GM23248 (cell line): ENCODE results near the gene KDM6B. TPM values are rescaled to one million over a fixed set of nuclear protein-coding genes. Genes with fewer than 3 reads are reported as not detected.
A peak's percentile ranks its signal among the peaks of the same experiment; 100 is the strongest.

ENCODE experiments used
- DNase-seq: peaks from one replicate; pipeline ENCODE4 v3.0.0-alpha.2; 2015
- H2AFZ ChIP-seq: fragments of 200-600 bp; sonication (generic); 2 replicates; pipeline ENCODE4 v1.6.1; 2016; ENCODE audit warnings: antibody characterized with exemption
- H3F3A ChIP-seq: fragments of 200-600 bp; sonication (generic); 2 replicates; pipeline ENCODE4 v1.6.1; 2016; ENCODE audit warnings: mild to moderate bottlenecking, antibody characterized with exemption, mixed run types; ENCODE audit not compliant: insufficient read depth
- H3K27ac ChIP-seq: fragments of 200-600 bp; sonication (generic); 2 replicates; pipeline ENCODE4 v1.5.1; 2016; ENCODE audit warnings: mild to moderate bottlenecking
- H3K27me3 ChIP-seq: fragments of 200-600 bp; sonication (generic); replicated peaks from 2 replicates; pipeline ENCODE4 v1.6.1; 2016; ENCODE audit warnings: mild to moderate bottlenecking; ENCODE audit not compliant: insufficient read depth
- H3K36me3 ChIP-seq: fragments of 200-600 bp; sonication (generic); 2 replicates; pipeline ENCODE4 v1.6.1; 2016; ENCODE audit warnings: low read depth, mild to moderate bottlenecking
- H3K4me1 ChIP-seq: fragments of 200-600 bp; sonication (generic); 2 replicates; pipeline ENCODE4 v1.6.1; 2016; ENCODE audit warnings: mild to moderate bottlenecking; ENCODE audit not compliant: insufficient read depth
- H3K4me2 ChIP-seq: fragments of 200-600 bp; sonication (generic); one replicate; pipeline ENCODE4 v1.6.1; 2016; ENCODE audit warnings: mild to moderate bottlenecking; ENCODE audit not compliant: unreplicated experiment
- H3K4me3 ChIP-seq: fragments of 200-600 bp; sonication (generic); 2 replicates; pipeline ENCODE4 v1.5.1; 2016; ENCODE audit warnings: mild to moderate bottlenecking
- H3K79me2 ChIP-seq: fragments of 200-600 bp; sonication (generic); 2 replicates; pipeline ENCODE4 v1.6.1; 2016; ENCODE audit warnings: mild to moderate bottlenecking; ENCODE audit not compliant: insufficient read depth
- H3K9ac ChIP-seq: fragments of 200-600 bp; sonication (generic); 2 replicates; pipeline ENCODE4 v1.6.1; 2016; ENCODE audit warnings: mild to moderate bottlenecking
- H3K9me2 ChIP-seq: fragments of 200-600 bp; sonication (generic); 2 replicates; pipeline ENCODE4 v1.6.1; 2016; ENCODE audit warnings: mixed run types, mild to moderate bottlenecking, moderate library complexity; ENCODE audit not compliant: insufficient read depth
- H3K9me3 ChIP-seq: fragments of 200-600 bp; sonication (generic); one replicate; pipeline ENCODE4 v1.6.1; 2017; ENCODE audit warnings: low read depth
- H4K20me1 ChIP-seq: fragments of 200-600 bp; sonication (generic); 2 replicates; pipeline ENCODE4 v1.6.0; 2016; ENCODE audit not compliant: insufficient read depth
- EZH2 ChIP-seq: fragments of 200-600 bp; sonication (generic); IDR thresholded peaks from 2 replicates; pipeline ENCODE4 v1.6.1; 2018; ENCODE audit warnings: antibody characterized with exemption, mild to moderate bottlenecking; ENCODE audit not compliant: insufficient read depth, poor library complexity, severe bottlenecking
- EZH2phosphoT487 ChIP-seq: fragments of 200-600 bp; sonication (generic); IDR thresholded peaks from 2 replicates; pipeline ENCODE4 v1.6.1; 2018; ENCODE audit warnings: antibody characterized with exemption, moderate library complexity, mild to moderate bottlenecking, low read depth; ENCODE audit not compliant: insufficient read depth
- WGBS, 2 experiments: methylation state at CpG; one replicate each; pipeline ENCODE4 v1.1.6; 2015 to 2017; ENCODE audit warnings: low lambda C conversion rate in 2 of 2, low coverage in 1 of 2; ENCODE audit errors: missing lambda C conversion rate in 2 of 2; 5-methylcytosine and 5-hydroxymethylcytosine counted together
- in situ Hi-C: fragments of 300-500 bp; cut with MboI; formaldehyde crosslinking; loops from 2 replicates; pipeline ENCODE4 v1.15.0; 2020
- polyA plus RNA-seq: library from polyadenylated mRNA; unstranded; fragments of >200 nt; fragmentation: Nextera tagmentation; extraction: Ambion mirVana; gene quantifications from 2 replicates; pipeline ENCODE4 v1.2.1, GENCODE V29; 2016
- total RNA-seq: library from RNA; depleted of rRNA; stranded (reverse); fragments of >200 nt; shearing (Covaris generic); gene quantifications from 2 replicates; pipeline ENCODE4 v1.2.3, GENCODE V29; 2014

Gene KDM6B
- total and polyA plus RNA-seq, 2 experiments from 2014 or later = 1.3 to 2.3 TPM

DNA sequence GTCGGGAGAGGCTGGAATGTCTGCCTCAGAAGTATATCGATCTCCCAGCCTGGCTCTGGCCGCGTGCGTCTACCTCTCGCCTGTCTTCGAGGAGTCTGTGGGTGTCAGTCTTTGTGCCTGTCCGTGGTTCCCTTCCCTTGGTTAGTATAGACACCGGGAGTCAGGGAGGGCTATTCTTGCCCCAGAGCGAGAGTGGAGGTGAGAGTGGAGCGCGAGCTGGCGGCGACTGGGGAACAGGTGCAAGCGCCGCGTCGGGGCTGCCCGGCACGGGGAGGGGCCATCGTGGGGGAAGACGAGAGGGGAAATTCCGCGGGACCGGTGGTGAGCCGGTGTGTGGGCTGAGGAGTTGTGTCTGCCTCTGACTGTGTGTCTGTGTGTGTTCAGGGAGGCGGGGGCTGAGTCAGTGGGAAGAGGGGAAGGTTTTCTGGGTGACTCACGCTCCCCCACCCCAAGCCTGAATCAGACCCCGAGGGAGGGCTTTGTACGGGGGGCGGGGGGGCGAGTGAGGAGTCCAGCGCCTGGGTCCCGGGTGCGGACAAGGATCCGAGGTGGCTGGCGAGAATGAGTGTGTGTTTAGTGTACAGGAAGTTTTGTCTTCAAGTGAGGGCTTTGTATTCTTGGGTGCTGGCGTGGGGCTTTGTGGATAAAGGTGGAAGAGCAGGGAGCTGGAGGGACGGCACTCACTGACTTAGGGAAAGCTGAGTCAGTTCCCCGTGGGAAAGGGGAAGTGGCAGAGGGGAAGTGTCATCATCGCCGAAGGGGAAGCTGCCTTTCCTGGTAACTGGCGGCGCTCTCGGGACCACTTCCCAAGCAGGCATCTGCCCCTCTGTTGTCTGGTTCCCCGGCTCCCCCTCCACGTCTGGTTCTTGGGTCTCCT, 8.6 kb downstream of the KDM6B start:
- H2AFZ ChIP-seq = peak overlapping the region; percentile 71
- peak overlapping the region; percentile 79 for H3K4me3 ChIP-seq
- H3K9ac ChIP-seq = peak overlapping the region; percentile 97
- peaks cover 20% of the 10 kb centered on the region for H3F3A ChIP-seq
- WGBS, 2 experiments = 1 to 2% methylated on average over 31 to 46 of the region's 47 CpGs
- peak overlapping the region; percentile 100 for H3K4me2 ChIP-seq
- in situ Hi-C loops = no loop called here
- TF ChIP-seq EZH2 (no peak), EZH2phosphoT487 (no peak)
- DNase-seq = peak; percentile 97
- no peaks in the 10 kb centered on the region for H3K27me3 ChIP-seq
- peak overlapping the region; percentile 99 for H3K27ac ChIP-seq
- no peaks in the 10 kb centered on the region for H3K9me3 ChIP-seq
- H3K9me2 ChIP-seq = no peaks in the 10 kb centered on the region
- H3K4me1 ChIP-seq = peaks cover 12% of the 10 kb centered on the region
- H4K20me1 ChIP-seq = no peaks in the 10 kb centered on the region
- H3K36me3 ChIP-seq = no peaks in the 10 kb centered on the region
- H3K79me2 ChIP-seq = peaks cover 46% of the 10 kb centered on the region

GRCh38 chr17:7843257-7843535, 9.2 kb downstream of the KDM6B start:
- H3K36me3 ChIP-seq = no peaks in the 10 kb centered on the region
- peak overlapping the region; percentile 100 for H3K4me2 ChIP-seq
- peak overlapping the region; percentile 99 for H3K27ac ChIP-seq
- no peak for DNase-seq
- no peaks in the 10 kb centered on the region for H3K27me3 ChIP-seq
- H3K9ac ChIP-seq = peak overlapping the region; percentile 97
- in situ Hi-C loops = no loop called here
- H3K4me1 ChIP-seq = peaks cover 9% of the 10 kb centered on the region; the same call in 1 of the 2 replicates
- H3K4me3 ChIP-seq = peak overlapping the region; percentile 79
- no peaks in the 10 kb centered on the region for H3K9me2 ChIP-seq
- H4K20me1 ChIP-seq = no peaks in the 10 kb centered on the region
- no peaks in the 10 kb centered on the region for H3K9me3 ChIP-seq
- WGBS, 2 experiments = 1% methylated on average over 16 of the region's 17 CpGs
- TF ChIP-seq EZH2 (no peak), EZH2phosphoT487 (no peak)
- peak overlapping the region; percentile 40; the same call in 1 of the 2 replicates for H2AFZ ChIP-seq
- peaks cover 18% of the 10 kb centered on the region for H3F3A ChIP-seq
- H3K79me2 ChIP-seq = peaks cover 48% of the 10 kb centered on the region

DNA sequence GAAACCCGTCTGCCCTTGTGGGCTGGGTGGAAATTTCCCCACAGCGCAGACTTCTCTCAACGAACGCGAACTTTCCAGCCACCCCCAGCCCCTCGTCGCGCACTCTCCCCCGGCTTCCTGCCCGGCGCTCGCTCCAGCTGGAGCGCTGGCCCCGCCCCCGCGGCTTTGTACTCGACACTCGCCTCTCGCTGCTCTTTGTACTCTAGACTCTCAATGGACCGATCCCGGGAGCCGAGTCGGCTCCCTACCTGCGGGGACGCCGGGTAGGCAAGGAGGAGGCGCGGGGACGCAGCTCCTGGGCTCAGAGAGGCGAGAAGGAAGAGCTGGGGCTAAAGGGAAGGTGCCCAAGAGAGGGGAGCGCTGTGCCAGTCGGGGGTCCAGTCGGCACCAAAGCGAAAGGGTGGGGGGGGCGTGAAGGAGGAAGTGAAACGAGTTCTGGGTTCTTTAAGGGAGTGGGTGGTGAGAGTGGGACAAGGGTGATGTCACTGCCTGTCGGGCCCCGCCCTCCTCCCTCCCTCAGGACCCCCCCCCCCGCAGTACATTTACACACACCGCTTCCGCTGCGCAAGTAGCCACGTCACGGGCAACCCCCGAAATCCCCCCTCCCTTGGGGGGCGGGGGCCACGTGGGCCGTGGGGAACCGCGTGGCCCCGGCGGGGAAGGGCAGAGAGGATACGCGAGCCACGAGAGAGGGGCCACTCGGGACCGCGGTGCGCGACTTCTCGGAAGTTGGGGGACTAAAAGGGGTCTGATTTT, 9.7 kb downstream of the KDM6B start:
- DNase-seq = peak; percentile 94
- H3K9me3 ChIP-seq = no peaks in the 10 kb centered on the region
- H3K4me2 ChIP-seq = peak overlapping the region; percentile 100
- no peaks in the 10 kb centered on the region for H3K27me3 ChIP-seq
- peak overlapping the region; percentile 97 for H3K9ac ChIP-seq
- H3K4me3 ChIP-seq = peak overlapping the region; percentile 79
- no peaks in the 10 kb centered on the region for H4K20me1 ChIP-seq
- peaks cover 7% of the 10 kb centered on the region; the same call in 1 of the 2 replicates for H3K4me1 ChIP-seq
- 0 to 1% methylated on average over 43 to 61 of the region's 61 CpGs for WGBS, 2 experiments
- no peak for TF ChIP-seq EZH2
- no peak for TF ChIP-seq EZH2phosphoT487
- H3K27ac ChIP-seq = peak overlapping the region; percentile 99
- peaks cover 47% of the 10 kb centered on the region for H3K79me2 ChIP-seq
- in situ Hi-C loops = no loop called here
- no peaks in the 10 kb centered on the region for H3K36me3 ChIP-seq
- no peaks in the 10 kb centered on the region for H3K9me2 ChIP-seq
- peaks cover 18% of the 10 kb centered on the region for H3F3A ChIP-seq
- H2AFZ ChIP-seq = peak overlapping the region; percentile 40

DNA sequence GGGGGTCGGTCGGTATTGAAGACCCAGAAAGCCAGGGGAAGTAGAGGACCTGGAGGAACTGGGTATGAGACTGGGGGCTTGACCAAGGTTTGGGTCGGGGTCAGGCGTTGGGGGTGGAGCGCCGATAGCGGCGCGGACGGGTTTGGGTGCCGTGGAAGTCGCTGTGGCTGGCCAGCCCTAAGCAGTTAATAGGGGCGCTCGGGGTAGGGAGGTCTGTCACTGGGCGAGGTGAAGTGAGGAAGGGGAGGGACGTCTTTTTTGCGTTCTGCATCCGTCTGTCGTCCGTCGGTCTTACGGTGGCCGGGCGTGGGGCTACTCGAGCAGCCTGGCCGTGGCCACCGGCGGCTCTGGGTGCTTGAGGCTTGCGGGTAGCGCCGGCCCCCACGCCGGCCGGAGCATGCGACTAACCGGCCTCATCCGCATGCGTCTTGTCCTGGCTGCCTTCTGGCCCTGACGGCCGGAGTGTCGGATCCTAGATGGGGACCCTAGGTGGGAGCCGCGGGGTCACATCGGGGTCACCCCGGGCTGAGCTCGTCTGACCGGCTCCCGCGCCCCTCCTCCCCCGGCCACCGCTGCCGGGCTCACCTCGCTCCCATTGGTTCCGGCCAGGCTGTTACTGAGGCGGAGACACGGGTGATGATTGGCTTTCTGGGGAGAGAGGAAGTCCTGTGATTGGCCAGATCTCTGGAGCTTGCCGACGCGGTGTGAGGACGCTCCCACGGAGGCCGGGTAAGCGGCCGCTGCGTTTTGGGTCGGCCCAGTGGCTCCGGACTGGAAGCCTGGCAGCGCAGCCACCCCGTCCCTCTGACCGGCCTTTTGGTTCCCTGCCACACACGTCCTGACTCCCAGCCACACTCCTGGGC, 10.5 kb downstream of the KDM6B start:
- Histone ChIP-seq H3K4me1 (peaks cover 6% of the 10 kb centered on the region; the same call in 1 of the 2 replicates), H3K9me2 (no peaks in the 10 kb centered on the region), H3K27ac (peak overlapping the region; percentile 99), H3K27me3 (no peaks in the 10 kb centered on the region), H4K20me1 (no peaks in the 10 kb centered on the region), H3K4me2 (peak overlapping the region; percentile 100), H3K9me3 (no peaks in the 10 kb centered on the region), H2AFZ (peak overlapping the region; percentile 56; the same call in 1 of the 2 replicates), H3K79me2 (peaks cover 48% of the 10 kb centered on the region), H3K9ac (peak overlapping the region; percentile 97), H3K36me3 (no peaks in the 10 kb centered on the region; the same call in 1 of the 2 replicates), H3F3A (peaks cover 18% of the 10 kb centered on the region), H3K4me3 (peak overlapping the region; percentile 79)
- DNase-seq = peak; percentile 99
- WGBS, 2 experiments = 0 to 2% methylated on average over 69 to 70 of the region's 71 CpGs
- in situ Hi-C loops = no loop called here
- TF ChIP-seq EZH2phosphoT487 (no peak), EZH2 (no peak)
